IPS DF 6.9 (cell line): ENCODE data around the gene ADAMTSL2.

Experiments
- DNase-seq: peaks from one replicate; pipeline ENCODE4 v3.0.0-alpha.2; 2013; ENCODE audit warnings: low read depth, low spot score
- H3K27ac ChIP-seq: one replicate; pipeline ENCODE4 v1.5.1; 2013; ENCODE audit warnings: low read length, control low read depth
- H3K27me3 ChIP-seq: 2 replicates; pipeline ENCODE4 v1.6.1; 2013; ENCODE audit warnings: mild to moderate bottlenecking, low read length; ENCODE audit not compliant: control insufficient read depth, insufficient read depth
- H3K36me3 ChIP-seq: 2 replicates; pipeline ENCODE4 v1.6.1; 2013; ENCODE audit warnings: low read length; ENCODE audit not compliant: control insufficient read depth, insufficient read depth
- H3K4me1 ChIP-seq: 2 replicates; pipeline ENCODE4 v1.6.1; 2013; ENCODE audit warnings: low read length; ENCODE audit not compliant: control insufficient read depth, insufficient read depth
- H3K4me3 ChIP-seq: 2 replicates; pipeline ENCODE4 v1.5.1; 2013; ENCODE audit warnings: mild to moderate bottlenecking, low read length
- H3K9me3 ChIP-seq: 2 replicates; pipeline ENCODE4 v1.6.1; 2013; ENCODE audit warnings: low read length, inconsistent platforms; ENCODE audit not compliant: control insufficient read depth, insufficient read depth
- WGBS: extraction: QIAGEN DNeasy Blood & Tissue Kit; methylation state at CpG from one replicate; pipeline ENCODE4 v1.1.7; 2013; ENCODE audit warnings: mixed read lengths, missing lambda C conversion rate; ENCODE audit not compliant: insufficient read length, insufficient coverage; 5-methylcytosine and 5-hydroxymethylcytosine counted together

ADAMTSL2 gene

DNA sequence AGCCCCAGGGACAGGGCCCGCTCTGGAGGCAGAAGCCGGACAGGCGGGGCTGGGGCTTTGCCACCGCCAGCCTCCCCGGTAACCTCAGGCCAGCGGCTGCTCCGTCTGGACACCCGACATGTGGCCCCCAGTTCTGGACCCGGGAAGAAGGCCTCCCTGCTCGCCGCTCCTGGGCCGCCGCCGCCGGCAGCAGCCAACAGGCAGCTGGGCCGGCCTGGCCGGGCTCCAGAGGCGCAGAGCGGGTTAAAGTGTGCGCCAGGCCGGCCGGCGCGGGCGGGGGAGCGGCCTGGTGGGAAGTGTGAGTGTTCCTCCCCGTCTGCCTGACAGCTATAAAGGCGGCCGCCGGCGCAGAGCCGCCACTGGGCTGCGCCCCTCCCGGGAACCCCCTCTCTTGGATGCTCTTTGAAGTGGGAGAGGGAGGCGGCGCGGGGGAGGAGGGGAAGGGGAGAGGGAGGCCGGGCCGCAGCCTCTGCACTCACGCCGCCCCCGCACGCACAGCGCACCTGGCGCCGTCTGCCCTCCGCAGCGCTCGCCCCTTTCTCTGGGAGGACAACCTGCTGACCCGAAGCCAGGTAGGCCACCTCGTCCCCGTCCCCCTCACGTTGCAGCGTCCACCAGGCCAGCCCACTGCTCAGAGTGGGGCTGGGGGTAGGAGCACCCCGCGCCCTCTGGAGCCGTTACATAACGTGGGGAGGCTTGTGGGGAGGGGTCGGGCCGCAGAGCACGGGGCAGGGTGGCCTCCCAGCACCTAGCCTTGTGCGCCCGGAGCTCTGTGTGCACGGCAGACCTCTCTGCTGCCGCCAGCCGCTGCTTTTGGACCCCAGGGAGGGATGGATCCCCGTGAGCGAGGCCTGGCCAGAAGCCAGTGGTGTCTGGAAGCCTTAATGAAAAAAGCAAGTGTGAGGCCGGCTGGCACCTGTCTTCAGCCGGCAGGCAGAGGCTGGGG lies at the start of gene ADAMTSL2:
Gene ADAMTSL2 (plus strand): TSS at position 359 of the 946 bp plus-strand sequence. CDS start 2,009 bp downstream, outside the sequence.
- WGBS: no CpG with 5 or more reads among the region's 70 CpGs
- no peak within 1 kb of the TSS for H3K27ac ChIP-seq
- H3K4me3 ChIP-seq: peak within 1 kb of the TSS; percentile 18; the same call in 1 of the 2 replicates

DNA sequence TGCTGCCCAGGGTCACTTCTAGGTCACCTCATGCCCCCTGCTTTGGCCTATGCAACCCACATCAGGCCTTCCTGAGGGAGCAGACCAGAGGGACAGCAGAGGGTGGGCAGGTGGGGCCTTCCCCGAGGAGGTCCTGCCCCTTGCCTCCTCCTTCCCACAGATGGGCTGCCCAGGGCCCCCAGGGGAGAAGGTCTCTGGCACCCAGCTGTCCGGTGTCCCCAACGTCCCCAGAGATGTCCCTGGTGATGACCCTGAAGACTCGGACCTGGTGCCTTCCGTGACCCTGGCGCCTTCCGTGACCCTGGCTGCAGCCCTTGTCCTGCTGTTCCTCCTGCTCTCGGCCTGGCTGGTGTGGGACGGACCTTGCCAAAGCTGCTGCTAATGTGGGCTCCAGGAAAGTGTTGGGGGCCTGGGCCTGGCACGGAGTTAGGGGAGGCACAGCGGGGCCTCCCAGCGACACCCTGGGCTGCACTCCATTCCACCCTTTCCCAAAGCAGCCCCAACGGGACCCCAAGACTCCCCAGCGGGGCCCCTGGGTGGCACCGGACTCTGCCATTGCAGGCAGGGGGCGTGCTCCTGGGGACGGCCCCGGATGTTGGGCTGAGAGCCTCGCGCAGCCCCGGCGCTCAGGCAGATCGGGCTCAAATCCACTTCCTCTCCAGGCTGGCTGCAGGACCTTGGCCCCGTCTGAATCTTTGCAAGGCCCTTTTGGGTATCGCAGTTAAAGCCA lies 48.8 kb upstream of the ADAMTSL2 start:
- Histone ChIP-seq H3K27me3 (no peaks in the 10 kb centered on the region), H3K36me3 (no peaks in the 10 kb centered on the region), H3K27ac (no peak overlapping the region), H3K4me3 (no peak overlapping the region), H3K4me1 (0 out of 2 replicates have a peak, but pooled peaks cover 1% of the 10 kb centered on the region), H3K9me3 (no peaks in the 10 kb centered on the region)
- no peak for DNase-seq
- no CpG with 5 or more reads among the region's 25 CpGs for WGBS

More for the DNA sequence above, at the start of gene ADAMTSL2:
- Histone ChIP-seq H3K4me1 (peaks cover 8% of the 10 kb centered on the region; the same call in 1 of the 2 replicates), H3K27me3 (peaks cover 1% of the 10 kb centered on the region; the same call in 1 of the 2 replicates), H3K9me3 (no peaks in the 10 kb centered on the region), H3K36me3 (no peaks in the 10 kb centered on the region)
- DNase-seq: no peak

DNA sequence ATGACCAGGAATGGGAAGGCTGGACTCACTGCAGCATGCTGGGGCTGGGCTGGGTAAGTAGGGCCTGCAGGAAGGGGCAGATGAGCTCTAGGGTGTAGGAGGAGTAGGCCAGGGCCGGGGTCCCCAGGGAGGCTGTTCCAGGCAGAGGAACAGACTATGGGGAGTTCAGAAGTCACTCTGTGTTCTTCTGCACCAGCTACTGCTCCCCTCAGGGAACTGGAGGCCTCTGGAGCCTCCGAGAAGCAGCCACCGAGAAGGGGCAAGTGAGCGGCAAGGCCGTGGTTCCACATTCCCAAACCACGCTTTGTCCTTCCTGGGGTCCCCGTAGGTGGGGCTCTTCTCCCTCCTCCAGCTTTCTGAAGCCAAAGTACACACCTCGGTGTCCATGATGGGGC lies 47.2 kb upstream of the ADAMTSL2 start:
- WGBS: no CpG with 5 or more reads among the region's 8 CpGs
- no peak for DNase-seq
- Histone ChIP-seq H3K27me3 (no peaks in the 10 kb centered on the region), H3K9me3 (no peaks in the 10 kb centered on the region), H3K4me3 (no peak overlapping the region), H3K4me1 (0 out of 2 replicates have a peak, but pooled peaks cover 1% of the 10 kb centered on the region), H3K27ac (no peak overlapping the region), H3K36me3 (no peaks in the 10 kb centered on the region; the same call in 1 of the 2 replicates)

DNA sequence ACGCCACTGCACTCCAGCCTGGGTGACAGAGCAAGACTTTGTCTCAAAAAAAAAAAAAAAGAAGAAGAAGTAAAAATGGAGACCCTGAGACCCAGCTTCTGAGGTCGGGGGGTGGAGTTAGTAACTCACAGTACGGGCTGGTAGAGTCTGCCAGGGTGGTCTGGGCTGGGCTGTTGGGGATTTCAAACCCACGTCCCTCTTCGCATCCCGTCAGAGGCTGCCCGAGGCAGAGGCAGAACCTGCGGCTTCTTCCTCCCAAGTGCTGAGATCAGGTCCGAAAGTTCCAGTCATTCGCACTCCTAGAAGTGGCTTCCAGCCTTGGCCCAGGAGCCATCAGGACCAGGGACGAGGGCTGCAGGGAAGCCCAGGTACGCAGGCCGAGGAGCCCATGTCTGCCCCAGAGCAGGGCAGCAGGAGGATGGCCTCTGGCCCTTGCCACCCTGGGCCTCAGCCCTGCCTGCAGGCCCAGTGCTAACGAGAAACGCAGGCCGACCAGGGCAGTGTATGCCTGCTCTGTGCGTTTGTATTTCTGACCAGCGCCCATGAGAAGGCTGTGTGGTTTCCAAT lies 45.7 kb upstream of the ADAMTSL2 start:
- Histone ChIP-seq H3K36me3 (no peaks in the 10 kb centered on the region; the same call in 1 of the 2 replicates), H3K9me3 (no peaks in the 10 kb centered on the region), H3K27me3 (no peaks in the 10 kb centered on the region), H3K4me3 (no peak overlapping the region), H3K4me1 (peaks cover 1% of the 10 kb centered on the region; the same call in 1 of the 2 replicates), H3K27ac (no peak overlapping the region)
- no peak for DNase-seq
- WGBS: no CpG with 5 or more reads among the region's 18 CpGs

DNA sequence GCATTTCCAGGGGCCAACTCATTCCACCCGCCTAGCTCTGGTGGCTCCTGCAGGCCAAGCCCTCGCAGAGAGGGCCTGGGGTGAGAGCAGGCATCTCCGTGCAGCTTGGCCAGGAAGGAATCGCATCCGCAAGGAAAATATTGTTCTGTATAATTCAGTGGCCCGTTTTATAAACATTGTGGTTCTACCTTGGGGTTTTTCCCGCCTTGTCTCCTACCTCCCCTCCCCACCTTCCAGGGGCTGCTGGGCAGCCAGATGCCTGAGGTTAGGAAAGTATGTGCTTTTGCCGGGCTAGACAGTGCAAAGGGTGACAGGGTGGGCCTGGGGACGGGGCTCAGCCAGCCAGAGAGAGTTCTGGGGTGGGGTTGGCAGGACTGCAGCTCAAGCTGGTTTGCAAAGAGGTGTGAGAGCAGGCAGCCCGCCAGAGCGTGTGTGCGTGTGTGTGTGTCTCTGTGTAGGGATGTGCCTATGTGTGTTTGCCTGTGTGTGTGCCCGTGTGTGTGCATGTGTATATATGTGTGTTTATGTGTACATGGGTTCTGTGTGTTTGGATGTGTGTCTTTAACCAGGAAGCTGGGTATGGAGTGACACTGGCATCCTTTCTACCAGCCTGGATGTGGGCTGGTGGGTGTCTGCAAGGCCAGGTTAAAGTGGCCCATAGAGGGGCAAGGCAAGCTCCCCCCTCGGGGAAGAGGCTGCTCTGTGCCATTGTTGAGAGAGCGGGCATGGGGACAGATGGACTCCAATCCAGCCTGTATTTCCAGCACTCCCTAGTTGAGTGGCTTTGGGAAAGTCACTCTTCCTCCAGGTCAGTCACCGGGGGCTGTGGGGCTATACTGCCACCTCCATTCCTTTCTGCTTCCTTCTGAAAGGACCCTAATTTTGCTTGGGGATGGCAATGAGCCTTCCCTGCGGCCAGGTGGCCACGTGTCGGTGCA lies 45.0 kb upstream of the ADAMTSL2 start:
- Histone ChIP-seq H3K4me3 (no peak overlapping the region), H3K9me3 (no peaks in the 10 kb centered on the region), H3K4me1 (peaks cover 1% of the 10 kb centered on the region; the same call in 1 of the 2 replicates), H3K27me3 (no peaks in the 10 kb centered on the region), H3K36me3 (no peaks in the 10 kb centered on the region; the same call in 1 of the 2 replicates), H3K27ac (no peak overlapping the region)
- no peak for DNase-seq
- no CpG with 5 or more reads among the region's 19 CpGs for WGBS

DNA sequence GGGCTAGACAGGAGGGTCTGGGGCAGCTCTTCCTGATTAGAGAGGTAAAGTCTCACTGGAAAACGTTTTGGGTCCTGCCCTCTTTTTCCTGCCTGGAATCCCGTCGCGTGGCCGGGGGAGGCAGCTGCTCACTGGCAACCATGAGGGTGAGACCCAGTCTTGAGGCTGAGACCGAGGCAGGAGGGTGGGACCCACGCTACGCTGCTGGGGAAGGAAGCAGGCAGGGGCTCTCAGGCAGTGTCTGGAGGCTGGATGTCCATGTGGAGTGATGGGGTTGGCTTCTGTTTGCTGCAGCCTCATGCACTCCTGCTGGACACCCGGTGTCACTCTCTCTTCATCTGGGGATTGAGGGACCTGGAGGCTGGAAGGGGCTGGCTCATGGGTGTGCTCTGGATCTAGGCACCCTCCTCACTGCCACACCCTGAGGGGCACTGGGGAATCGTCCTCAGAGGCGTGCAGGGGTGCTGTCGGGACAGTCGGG lies 44.3 kb upstream of the ADAMTSL2 start:
- H3K27ac ChIP-seq: no peak overlapping the region
- WGBS: no CpG with 5 or more reads among the region's 13 CpGs
- H3K9me3 ChIP-seq: no peaks in the 10 kb centered on the region
- no peaks in the 10 kb centered on the region; the same call in 1 of the 2 replicates for H3K36me3 ChIP-seq
- no peaks in the 10 kb centered on the region; the same call in 1 of the 2 replicates for H3K4me1 ChIP-seq
- no peak overlapping the region for H3K4me3 ChIP-seq
- H3K27me3 ChIP-seq: no peaks in the 10 kb centered on the region
- no peak for DNase-seq

DNA sequence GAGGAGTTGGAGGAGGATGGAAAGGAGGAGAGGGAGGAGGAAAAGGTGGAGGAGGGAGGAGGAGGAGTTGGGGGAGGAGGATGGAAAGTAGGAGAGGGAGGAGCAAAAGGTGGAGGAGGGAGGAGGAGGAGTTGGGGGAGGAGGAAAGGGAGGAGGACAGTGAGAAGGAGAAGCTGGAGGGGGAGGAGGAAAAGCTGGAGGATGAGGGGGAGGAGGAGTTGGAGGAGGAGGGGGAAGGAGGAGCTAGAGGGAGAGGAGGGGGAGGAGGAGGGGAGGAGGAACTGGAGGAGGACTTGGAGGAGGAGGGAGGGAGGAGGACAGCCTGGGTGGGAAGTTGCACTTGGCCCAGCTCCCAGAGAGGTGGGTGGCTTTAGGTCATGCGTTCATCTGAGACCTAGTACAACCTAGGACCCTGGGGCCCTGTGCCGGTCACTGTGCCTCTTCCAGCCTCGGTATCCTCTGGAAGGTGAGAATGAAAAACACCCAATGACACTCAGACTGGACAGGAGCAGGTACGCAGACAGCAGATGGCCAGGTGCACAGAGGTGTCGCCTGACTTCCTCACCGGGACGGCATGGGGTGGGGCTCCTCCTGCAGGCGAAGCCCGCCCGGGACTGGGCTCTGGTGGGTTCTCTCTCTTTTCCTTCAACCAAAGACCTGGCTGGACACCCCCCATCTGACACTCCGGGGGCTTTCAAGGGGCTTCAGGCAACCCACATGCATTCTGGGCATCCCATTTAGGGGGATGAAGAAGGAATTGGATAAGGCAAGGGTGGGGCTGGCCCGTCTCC lies 43.4 kb upstream of the ADAMTSL2 start:
- no CpG with 5 or more reads among the region's 12 CpGs for WGBS
- no peak overlapping the region for H3K27ac ChIP-seq
- H3K36me3 ChIP-seq: no peaks in the 10 kb centered on the region; the same call in 1 of the 2 replicates
- H3K4me1 ChIP-seq: no peaks in the 10 kb centered on the region; the same call in 1 of the 2 replicates
- H3K4me3 ChIP-seq: no peak overlapping the region
- H3K9me3 ChIP-seq: no peaks in the 10 kb centered on the region
- DNase-seq: no peak
- no peaks in the 10 kb centered on the region for H3K27me3 ChIP-seq

DNA sequence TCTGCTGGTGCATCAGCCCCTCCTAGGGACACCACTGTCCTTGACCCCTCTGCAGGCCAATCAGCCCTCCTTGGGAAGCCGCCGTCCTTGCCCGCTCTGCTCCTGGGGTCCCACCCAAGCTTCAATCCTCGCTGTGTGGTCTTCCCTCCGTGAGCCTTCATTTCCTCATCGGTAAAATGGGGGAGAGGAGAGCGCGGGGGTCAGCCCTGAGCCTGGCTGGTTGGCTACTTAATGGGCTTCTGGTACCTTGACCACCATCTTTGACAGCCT lies 42.9 kb upstream of the ADAMTSL2 start:
- H3K27me3 ChIP-seq: no peaks in the 10 kb centered on the region
- WGBS: no CpG with 5 or more reads among the region's 8 CpGs
- no peaks in the 10 kb centered on the region; the same call in 1 of the 2 replicates for H3K36me3 ChIP-seq
- no peaks in the 10 kb centered on the region for H3K9me3 ChIP-seq
- H3K27ac ChIP-seq: no peak overlapping the region
- no peaks in the 10 kb centered on the region; the same call in 1 of the 2 replicates for H3K4me1 ChIP-seq
- H3K4me3 ChIP-seq: no peak overlapping the region
- no peak for DNase-seq
